Umbilical cord (tissue), 1 donor: ENCODE results near the gene JAK1. TPM values are rescaled to one million over a fixed set of nuclear protein-coding genes. Genes with fewer than 3 reads are reported as not detected.

ENCODE experiments used
- total RNA-seq: library from RNA; depleted of rRNA; stranded (reverse); fragments of >200 nt; gene quantifications from one replicate; pipeline ENCODE4 v1.2.3, GENCODE V29; 2014; ENCODE audit warnings: low replicate concordance; ENCODE audit not compliant: insufficient read depth

The JAK1 gene
- total RNA-seq, 1 donor from 2014 or later: 81.1 TPM

Other genes starting within 250 kb of the JAK1 start
- gene RAVER2, start 221.5 kb downstream of the JAK1 start, total RNA-seq: 10.1 TPM
- gene AK4, start 181.7 kb upstream of the JAK1 start, total RNA-seq: 30.3 TPM